Fibroblast of skin of scalp (primary cell): Measurements from ENCODE around the gene SERTAD3.

Experiments
- DNase-seq: peaks from one replicate; pipeline ENCODE4 v3.0.0-alpha.2; 2013

Gene SERTAD3

GRCh38 chr19:40424637-40425449, 19.3 kb downstream of the SERTAD3 start:
- DNase-seq = peak; percentile 40

- no peak for DNase-seq
Measured at GRCh38 chr19:40423938-40424337, 20.2 kb downstream of the SERTAD3 start.

GRCh38 chr19:40422748-40423566, 21.2 kb downstream of the SERTAD3 start:
- no peak for DNase-seq

GRCh38 chr19:40421993-40422747, 22.0 kb downstream of the SERTAD3 start:
- no peak for DNase-seq

- peak; percentile 89 for DNase-seq
Measured at GRCh38 chr19:40420766-40421765, 23.1 kb downstream of the SERTAD3 start.

GRCh38 chr19:40420451-40420765, 23.7 kb downstream of the SERTAD3 start:
- DNase-seq = no peak

GRCh38 chr19:40419780-40420179, 24.4 kb downstream of the SERTAD3 start:
- DNase-seq = no peak

- no peak for DNase-seq
Measured at GRCh38 chr19:40419066-40419612, 25.0 kb downstream of the SERTAD3 start.

- no peak for DNase-seq
Measured at GRCh38 chr19:40418040-40418439, 26.1 kb downstream of the SERTAD3 start.

GRCh38 chr19:40417643-40417981, 26.5 kb downstream of the SERTAD3 start:
- no peak for DNase-seq

- DNase-seq = peak; percentile 36
Measured at GRCh38 chr19:40416918-40417642, 27.1 kb downstream of the SERTAD3 start.

GRCh38 chr19:40415768-40416167, 28.4 kb downstream of the SERTAD3 start:
- DNase-seq = no peak

- no peak for DNase-seq
Measured at GRCh38 chr19:40414542-40415535, 29.3 kb downstream of the SERTAD3 start.

- no peak for DNase-seq
Measured at GRCh38 chr19:40413291-40413845, 30.8 kb downstream of the SERTAD3 start, which contains the start of gene PRX. Gene PRX, minus strand, starts transcription at chr19:40413378. Its CDS starts 5,446 bp downstream, at chr19:40407932.

- DNase-seq = no peak
Measured at GRCh38 chr19:40412866-40413265, 31.3 kb downstream of the SERTAD3 start.

- DNase-seq = no peak
Measured at GRCh38 chr19:40411958-40412499, 32.1 kb downstream of the SERTAD3 start.

GRCh38 chr19:40411125-40411842, 32.9 kb downstream of the SERTAD3 start:
- DNase-seq = no peak

GRCh38 chr19:40410030-40410389, 34.1 kb downstream of the SERTAD3 start:
- no peak for DNase-seq
